Prostate gland (tissue), 2 donors: ENCODE data around the gene SLC17A3.

ENCODE experiments used
- POLR2A ChIP-seq: fragments of 450-650 bp; IDR thresholded peaks from one replicate; pipeline ENCODE4 v1.6.1; 2016; ENCODE audit warnings: antibody characterized with exemption, mild to moderate bottlenecking
- TF ChIP-seq, protein P1 (sequence below), 4 experiments: fragments of 200-600 bp in 2 of 4; fragments of 450-650 bp in 2 of 4; sonication (generic) in 2 of 4; IDR thresholded peaks; 1 replicate in 3 of 4; 2 replicates in 1 of 4; pipeline ENCODE4 v1.5.1; 2016 to 2019; ENCODE audit warnings: antibody characterized with exemption in 4 of 4, mild to moderate bottlenecking in 2 of 4, moderate library complexity in 2 of 4

DNA sequence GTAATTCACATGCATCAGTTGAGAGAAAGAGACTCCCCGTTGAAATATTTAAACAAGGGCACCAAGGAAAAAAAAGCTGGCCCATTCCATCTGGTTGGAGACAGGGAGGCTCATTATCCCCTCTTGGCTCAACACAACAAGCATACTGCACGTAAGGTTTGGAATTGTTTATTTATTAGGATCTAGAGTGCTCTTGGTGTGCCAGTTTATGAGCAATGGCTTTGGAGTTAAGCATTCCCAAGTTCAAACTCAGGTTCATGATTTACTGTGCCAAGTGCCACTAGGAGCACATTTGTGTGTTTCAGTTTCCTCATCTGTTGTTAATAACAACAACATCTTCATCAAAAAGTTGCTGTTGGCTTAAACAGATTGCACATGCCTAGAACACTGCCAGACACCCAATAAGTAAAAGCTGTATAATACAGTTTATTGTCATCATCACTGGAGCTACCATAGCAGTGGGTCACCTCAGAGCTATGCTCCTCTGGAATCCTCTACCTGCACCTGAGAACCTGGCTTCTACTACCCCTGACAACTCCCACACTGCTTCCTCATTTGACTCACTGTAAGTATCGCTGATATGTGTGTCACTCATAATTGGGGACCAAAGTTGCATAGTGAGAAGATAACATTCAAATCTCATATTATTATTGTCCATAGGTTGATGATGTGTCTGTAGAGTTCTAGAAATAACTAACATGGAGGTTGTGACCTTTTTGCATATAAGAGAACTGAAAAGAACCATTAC lies 5.4 kb downstream of the SLC17A3 start:
- TF ChIP-seq, protein P1, sequence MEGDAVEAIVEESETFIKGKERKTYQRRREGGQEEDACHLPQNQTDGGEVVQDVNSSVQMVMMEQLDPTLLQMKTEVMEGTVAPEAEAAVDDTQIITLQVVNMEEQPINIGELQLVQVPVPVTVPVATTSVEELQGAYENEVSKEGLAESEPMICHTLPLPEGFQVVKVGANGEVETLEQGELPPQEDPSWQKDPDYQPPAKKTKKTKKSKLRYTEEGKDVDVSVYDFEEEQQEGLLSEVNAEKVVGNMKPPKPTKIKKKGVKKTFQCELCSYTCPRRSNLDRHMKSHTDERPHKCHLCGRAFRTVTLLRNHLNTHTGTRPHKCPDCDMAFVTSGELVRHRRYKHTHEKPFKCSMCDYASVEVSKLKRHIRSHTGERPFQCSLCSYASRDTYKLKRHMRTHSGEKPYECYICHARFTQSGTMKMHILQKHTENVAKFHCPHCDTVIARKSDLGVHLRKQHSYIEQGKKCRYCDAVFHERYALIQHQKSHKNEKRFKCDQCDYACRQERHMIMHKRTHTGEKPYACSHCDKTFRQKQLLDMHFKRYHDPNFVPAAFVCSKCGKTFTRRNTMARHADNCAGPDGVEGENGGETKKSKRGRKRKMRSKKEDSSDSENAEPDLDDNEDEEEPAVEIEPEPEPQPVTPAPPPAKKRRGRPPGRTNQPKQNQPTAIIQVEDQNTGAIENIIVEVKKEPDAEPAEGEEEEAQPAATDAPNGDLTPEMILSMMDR (IDR thresholded peaks at IDR 0.05): no peak
- no peak for TF ChIP-seq POLR2A
